Panc1 (cell line): ENCODE data around the gene BTBD19.
"Not testable (repeated sequence)": the region's sequence is repeated elsewhere in the genome, so short reads cannot be mapped to it uniquely, and the experiment has no call there.

Experiments
- POLR2AphosphoS5 ChIP-seq: IDR thresholded peaks from 2 replicates; pipeline ENCODE4 v1.6.1; 2012; ENCODE audit warnings: mild to moderate bottlenecking, low read depth, low read length, moderate library complexity
- REST ChIP-seq, 2 experiments: IDR thresholded peaks; 2 replicates each; pipeline ENCODE4 v1.6.1; 2011 to 2012; ENCODE audit warnings: low read depth in 2 of 2, control low read depth in 1 of 2, low read length in 1 of 2, mild to moderate bottlenecking in 1 of 2, moderate library complexity in 1 of 2; ENCODE audit not compliant: insufficient read depth in 1 of 2
- SIN3A ChIP-seq: IDR thresholded peaks from 2 replicates; pipeline ENCODE4 v1.6.1; 2012; ENCODE audit warnings: low read depth, mild to moderate bottlenecking, low read length, moderate library complexity, borderline replicate concordance; ENCODE audit not compliant: insufficient read depth
- TF ChIP-seq, protein P1 (sequence below): fragments of 450-650 bp; IDR thresholded peaks from 2 replicates; pipeline ENCODE4 v1.5.1; 2017; ENCODE audit warnings: mild to moderate bottlenecking

DNA sequence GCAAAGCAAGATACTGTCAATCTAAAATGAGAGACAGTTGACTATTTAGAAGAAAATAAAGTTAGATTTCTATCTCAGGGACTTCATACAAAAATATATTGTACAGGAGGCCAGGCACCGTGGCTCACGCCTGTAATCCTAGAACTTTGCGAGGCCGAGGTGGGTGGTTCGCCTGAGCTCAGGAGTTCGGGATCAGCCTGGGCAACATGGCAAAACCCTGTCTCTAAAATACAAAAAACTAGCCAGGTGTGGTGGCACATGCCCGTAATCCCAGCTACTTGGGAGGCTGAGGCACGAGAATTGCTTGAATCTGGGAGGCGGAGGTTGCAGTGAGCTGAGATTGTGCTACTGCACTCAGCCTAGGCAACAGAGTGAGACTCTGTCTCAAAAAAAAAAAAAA is 7.6 kb downstream of the BTBD19 start:
- TF ChIP-seq, protein P1, sequence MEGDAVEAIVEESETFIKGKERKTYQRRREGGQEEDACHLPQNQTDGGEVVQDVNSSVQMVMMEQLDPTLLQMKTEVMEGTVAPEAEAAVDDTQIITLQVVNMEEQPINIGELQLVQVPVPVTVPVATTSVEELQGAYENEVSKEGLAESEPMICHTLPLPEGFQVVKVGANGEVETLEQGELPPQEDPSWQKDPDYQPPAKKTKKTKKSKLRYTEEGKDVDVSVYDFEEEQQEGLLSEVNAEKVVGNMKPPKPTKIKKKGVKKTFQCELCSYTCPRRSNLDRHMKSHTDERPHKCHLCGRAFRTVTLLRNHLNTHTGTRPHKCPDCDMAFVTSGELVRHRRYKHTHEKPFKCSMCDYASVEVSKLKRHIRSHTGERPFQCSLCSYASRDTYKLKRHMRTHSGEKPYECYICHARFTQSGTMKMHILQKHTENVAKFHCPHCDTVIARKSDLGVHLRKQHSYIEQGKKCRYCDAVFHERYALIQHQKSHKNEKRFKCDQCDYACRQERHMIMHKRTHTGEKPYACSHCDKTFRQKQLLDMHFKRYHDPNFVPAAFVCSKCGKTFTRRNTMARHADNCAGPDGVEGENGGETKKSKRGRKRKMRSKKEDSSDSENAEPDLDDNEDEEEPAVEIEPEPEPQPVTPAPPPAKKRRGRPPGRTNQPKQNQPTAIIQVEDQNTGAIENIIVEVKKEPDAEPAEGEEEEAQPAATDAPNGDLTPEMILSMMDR = not testable (repeated sequence)
- TF ChIP-seq POLR2AphosphoS5; SIN3A; REST (IDR thresholded peaks at IDR 0.05; ENCODE audit: insufficient read depth in 1 of 2, low read depth in 2 of 2, low read length in 1 of 2): not testable (repeated sequence)
